GM12873 (cell line): ENCODE results near the gene ZNF467.

Source experiments
- TF ChIP-seq, protein P1 (sequence below): IDR thresholded peaks from 2 replicates; pipeline ENCODE4 v1.5.1; 2012; ENCODE audit warnings: low read depth, mild to moderate bottlenecking, moderate library complexity, low read length, control low read depth; ENCODE audit not compliant: insufficient read depth; ENCODE audit errors: missing control alignments

Gene ZNF467

DNA sequence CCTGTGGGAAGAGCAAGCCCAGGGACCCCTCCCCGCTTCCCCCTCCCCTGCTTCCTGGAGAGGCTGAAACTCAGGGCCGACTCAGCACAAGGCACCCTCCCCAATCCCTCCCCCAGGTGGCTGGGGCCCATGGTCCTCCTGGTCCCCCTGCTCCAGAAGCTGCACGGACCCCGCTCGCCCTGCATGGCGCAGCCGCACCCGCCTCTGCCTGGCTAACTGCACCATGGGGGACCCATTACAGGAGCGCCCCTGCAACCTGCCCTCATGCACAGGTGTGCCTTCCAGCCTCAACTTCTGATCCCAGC lies 45.1 kb upstream of the ZNF467 start:
- TF ChIP-seq, protein P1, sequence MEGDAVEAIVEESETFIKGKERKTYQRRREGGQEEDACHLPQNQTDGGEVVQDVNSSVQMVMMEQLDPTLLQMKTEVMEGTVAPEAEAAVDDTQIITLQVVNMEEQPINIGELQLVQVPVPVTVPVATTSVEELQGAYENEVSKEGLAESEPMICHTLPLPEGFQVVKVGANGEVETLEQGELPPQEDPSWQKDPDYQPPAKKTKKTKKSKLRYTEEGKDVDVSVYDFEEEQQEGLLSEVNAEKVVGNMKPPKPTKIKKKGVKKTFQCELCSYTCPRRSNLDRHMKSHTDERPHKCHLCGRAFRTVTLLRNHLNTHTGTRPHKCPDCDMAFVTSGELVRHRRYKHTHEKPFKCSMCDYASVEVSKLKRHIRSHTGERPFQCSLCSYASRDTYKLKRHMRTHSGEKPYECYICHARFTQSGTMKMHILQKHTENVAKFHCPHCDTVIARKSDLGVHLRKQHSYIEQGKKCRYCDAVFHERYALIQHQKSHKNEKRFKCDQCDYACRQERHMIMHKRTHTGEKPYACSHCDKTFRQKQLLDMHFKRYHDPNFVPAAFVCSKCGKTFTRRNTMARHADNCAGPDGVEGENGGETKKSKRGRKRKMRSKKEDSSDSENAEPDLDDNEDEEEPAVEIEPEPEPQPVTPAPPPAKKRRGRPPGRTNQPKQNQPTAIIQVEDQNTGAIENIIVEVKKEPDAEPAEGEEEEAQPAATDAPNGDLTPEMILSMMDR = no peak

DNA sequence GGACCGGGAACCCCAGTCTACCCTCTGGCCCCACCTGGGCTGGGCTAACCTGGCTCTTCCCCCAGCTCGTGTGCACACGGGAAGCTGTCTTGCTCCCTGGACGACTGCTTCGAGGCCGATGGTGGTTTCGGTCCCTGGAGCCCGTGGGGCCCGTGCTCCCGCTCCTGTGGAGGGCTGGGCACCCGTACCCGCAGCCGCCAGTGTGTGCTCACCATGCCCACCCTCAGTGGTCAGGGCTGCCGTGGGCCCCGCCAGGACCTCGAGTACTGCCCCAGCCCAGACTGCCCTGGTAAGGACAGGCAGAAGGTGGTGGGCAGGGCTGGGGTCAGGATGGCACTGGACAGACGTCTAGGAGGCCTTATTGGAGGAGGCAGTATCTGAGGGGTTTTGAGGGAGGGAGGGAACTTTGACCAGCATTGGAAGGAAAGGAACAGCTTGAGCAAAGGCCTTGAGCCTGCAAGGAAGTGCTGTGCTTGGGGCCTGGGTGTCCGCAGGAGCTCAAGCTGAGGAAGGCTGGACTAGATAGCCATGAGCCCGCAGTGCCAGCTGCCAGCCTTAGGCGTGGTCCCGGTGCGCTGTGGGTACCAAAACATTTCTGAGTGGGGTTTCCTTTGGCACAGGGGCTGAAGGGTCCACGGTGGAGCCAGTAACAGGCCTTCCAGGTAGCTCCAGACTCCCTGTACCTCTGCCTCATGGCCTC lies 44.6 kb upstream of the ZNF467 start:
- TF ChIP-seq, protein P1 = no peak

DNA sequence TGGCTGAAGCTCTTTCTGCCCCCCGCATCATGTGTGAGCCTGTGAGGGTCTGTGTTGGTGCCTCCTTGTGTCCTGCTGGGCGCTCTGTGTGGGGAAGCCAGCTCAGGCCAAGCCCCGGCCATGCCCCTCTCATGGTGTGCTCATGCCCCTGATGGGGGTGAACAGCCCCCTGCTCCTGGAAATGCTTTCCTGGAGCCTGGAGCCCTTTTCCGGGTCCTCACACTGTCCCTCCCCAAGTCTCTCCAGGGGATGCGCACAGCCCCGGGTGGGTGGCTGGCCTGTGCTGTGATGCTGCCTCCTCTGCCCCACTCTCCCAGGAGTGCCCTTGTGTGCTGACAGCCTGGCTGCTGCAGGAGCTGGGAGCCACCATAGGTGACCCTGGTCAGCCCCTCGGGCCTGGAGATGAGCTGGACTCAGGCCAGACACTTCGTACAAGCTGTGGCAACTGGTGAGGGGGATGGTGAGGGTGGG lies 43.9 kb upstream of the ZNF467 start:
- TF ChIP-seq, protein P1 = no peak

DNA sequence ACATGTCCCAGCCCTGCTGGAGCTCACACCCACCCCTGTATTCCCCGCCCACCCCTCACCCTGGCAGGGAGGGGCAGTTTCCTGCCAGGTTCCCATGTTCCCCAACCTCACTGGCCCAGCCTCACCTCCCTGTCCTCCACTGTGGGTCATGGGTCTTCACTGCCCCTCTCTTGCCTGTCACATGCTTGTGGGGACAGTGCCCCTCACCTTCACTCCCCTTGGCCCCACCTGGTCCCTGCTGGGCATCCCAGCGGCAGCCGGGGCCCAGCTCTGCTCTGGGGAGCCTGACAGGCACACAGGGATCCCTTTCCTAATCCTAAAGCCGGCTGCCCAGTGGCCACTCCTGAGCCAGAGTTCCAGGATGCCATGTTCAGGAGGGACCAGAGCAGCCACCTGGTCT lies 43.4 kb upstream of the ZNF467 start:
- TF ChIP-seq, protein P1 = no peak

DNA sequence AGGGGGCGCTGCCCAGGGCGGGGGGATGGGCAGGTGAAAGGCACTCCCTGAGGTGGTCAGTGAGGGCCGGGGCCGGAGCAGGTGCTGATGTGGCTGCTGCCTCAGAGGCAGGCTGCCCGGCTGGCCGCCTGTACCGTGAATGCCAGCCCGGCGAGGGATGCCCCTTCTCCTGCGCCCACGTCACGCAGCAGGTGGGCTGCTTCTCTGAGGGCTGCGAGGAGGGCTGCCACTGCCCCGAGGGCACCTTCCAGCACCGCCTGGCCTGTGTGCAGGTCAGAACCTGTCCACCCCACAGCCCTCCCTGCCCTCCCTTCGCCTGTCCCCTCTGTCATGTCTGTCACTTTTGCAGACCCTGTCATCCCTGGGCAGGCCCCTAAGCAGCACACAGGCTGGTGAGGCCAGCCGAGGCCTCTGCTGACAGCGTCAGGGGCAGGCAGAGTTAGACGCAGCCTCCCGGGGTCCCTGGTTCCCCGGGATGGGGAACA lies 42.9 kb upstream of the ZNF467 start:
- TF ChIP-seq, protein P1 = no peak

DNA sequence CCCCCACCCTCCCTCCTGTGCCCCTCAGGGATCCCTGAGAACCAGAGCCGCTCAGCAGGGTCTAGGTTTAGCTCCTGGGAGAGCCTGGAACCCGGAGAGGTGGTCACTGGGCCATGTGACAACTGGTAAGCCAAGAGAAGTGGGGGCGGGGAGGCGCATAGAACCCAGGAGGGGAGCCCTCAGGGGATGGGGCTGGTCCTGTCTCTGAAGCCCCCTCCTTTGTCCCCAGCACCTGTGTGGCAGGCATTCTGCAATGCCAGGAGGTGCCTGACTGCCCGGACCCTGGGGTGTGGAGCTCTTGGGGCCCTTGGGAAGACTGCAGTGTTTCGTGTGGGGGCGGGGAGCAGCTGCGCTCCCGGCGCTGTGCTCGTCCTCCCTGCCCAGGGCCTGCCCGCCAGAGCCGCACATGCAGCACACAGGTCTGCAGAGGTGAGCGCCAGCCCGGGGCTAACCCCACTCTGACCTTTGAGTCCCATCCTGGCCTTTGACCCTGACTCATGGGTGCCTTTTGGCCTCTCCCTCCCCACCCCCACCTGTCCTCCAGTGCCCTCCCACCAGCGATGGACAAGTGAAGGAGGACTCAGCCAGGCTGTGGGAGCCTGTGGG lies 42.4 kb upstream of the ZNF467 start:
- TF ChIP-seq, protein P1 = no peak

DNA sequence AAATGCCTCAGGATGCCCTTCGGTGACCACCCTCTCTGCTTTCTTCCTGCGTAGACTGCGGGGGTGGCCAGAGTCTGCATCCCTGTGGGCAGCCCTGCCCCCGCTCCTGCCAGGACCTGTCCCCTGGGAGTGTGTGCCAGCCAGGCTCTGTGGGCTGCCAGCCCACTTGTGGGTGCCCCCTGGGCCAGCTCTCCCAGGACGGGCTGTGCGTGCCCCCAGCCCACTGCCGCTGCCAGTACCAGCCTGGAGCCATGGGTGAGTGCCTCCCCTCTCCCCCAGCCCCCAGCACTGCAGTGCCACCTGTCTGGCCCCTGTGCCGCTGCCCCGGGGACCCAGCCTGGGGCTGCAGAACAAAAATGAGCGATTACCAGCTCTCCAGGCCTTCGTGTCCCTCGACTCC lies 41.7 kb upstream of the ZNF467 start:
- TF ChIP-seq, protein P1 = no peak
